GM19239 (cell line): ENCODE data around the gene CNDP2.
"Not testable (repeated sequence)": the region's sequence is repeated elsewhere in the genome, so short reads cannot be mapped to it uniquely, and the experiment has no call there.

Experiments
- DNase-seq: peaks from one replicate; pipeline ENCODE4 v3.0.0; 2011; ENCODE audit warnings: low spot score; ENCODE audit not compliant: insufficient read length
- FAIRE-seq: peaks from 2 replicates; lab custom pipeline; 2011; peaks lifted over from hg19 to GRCh38; lab: Jason Lieb, UNC

Gene CNDP2

DNA sequence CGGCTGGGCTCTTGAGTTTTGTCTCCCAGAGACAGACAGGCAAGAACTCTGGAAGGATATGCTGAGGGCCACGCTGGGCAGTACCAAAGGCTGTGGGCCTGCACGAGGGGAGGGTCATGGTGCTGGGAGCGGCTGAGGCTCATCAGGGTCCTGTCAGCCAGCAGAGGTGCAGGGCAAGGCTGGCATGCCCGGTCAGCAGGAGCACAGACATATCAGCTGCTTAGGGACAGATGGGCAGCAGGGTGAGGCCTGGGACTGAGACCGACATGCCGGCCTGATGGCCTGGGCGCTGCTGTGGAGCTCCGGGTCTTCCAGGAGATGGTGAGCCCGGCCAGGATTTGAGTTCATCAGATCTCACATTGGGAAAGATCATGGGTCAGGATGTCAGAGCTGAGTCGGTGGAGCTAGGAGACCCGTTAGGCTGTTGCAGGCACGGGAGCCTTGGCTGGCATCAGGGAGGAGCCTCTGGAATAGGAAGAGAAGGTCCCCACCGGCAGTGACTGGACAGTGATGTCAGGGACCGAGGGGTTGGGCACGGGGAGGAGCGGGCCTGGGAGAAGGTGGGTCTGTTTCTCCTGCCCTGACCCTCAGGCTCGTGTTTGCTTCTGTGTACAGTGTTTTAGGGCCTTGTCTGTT, 18.8 kb downstream of the CNDP2 start:
- FAIRE-seq (no peak), DNase-seq (no peak)

DNA sequence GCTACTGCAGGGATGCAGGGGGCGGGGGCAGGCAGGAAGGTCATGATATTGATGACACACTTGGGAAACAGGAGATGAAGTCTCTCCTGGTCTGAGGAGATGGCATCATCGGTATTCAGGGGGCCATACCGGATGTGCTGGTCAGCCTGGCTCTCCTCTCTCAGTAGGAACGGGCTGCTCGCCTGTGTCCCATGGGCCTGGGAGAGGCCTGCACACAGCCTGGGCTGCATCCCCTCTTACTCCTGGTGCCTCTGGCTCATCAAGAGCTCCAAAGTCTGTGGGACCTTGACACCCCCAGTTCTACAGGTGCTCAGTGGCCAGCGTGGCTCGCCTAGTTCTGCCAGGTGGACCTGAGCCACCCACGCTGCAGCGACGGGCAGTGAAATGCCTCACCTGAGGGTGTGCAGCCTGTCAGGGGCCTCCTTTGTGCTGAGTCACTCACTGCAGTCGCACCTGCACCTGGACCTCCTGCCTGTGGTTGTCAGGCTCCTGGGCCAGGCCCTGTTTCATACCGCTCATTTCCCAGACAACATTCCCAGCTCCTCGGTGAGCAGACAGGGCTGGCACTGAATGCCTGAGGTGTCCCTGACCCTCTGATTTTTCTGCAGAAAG, 19.6 kb downstream of the CNDP2 start:
- FAIRE-seq: no peak
- no peak for DNase-seq

DNA sequence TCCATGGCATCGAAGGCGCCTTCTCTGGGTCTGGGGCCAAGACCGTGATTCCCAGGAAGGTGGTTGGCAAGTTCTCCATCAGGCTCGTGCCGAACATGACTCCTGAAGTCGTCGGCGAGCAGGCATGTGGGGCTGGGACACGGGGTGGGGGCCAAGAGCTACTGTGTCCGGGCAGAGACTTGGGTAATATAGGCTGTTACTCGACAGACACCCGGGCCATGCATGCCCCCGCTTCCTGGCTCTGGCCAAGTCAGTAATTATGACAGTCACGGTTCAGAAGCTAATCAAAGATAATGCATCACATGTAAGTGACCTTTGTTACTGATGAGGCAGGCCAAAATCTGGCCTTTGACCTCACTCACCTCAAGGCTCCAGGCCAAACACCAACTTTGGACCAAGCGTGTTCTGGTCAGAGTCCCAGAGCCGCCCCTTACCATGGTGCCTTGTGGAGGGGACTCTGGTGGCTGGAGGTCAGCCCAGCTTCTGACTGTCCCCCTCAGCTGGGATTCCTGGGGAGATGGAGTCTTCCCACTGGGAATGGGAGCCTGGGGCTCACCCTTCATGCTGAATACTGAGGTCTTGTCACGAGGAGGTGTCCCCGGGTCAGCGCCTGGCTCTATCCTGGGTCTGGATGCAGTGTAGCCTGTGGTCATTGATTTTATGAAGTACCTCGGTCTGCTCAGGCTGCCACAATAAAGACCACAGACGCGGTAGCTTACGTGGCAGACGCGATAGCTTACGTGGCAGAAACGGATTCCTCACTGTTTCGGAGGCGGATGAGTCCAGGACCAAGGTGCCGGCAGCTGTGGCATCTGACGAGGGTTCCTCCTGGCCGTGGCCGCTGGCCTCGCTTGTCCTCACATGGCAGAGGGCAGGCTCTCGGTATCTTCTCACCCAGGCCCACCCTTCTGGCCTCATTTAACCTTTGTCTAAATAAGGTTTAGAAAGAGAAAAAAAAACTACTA, 20.4 kb downstream of the CNDP2 start:
- DNase-seq: no peak

DNA sequence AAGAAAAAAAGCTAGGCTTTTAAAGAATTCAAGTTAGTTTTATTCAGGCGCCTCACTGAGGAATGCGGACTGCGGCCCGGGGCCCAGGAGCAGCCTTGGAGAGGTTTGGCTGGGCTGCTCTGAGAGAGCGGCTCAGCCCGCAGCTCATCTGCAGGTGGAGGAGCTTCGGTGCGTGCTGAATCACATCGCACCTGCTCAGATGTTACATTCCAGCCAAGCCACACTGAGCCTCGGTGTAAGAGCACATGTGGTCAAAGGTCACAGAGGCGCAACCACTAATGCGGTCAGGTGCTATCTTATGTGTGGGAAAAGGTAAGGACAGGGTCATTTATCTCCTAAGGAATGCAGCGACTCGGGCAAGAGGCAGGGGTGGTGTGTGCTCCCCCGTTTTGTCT, 21.1 kb downstream of the CNDP2 start:
- FAIRE-seq (no peak), DNase-seq (no peak)

More for the DNA sequence above, 20.4 kb downstream of the CNDP2 start:
- no peak for FAIRE-seq

DNA sequence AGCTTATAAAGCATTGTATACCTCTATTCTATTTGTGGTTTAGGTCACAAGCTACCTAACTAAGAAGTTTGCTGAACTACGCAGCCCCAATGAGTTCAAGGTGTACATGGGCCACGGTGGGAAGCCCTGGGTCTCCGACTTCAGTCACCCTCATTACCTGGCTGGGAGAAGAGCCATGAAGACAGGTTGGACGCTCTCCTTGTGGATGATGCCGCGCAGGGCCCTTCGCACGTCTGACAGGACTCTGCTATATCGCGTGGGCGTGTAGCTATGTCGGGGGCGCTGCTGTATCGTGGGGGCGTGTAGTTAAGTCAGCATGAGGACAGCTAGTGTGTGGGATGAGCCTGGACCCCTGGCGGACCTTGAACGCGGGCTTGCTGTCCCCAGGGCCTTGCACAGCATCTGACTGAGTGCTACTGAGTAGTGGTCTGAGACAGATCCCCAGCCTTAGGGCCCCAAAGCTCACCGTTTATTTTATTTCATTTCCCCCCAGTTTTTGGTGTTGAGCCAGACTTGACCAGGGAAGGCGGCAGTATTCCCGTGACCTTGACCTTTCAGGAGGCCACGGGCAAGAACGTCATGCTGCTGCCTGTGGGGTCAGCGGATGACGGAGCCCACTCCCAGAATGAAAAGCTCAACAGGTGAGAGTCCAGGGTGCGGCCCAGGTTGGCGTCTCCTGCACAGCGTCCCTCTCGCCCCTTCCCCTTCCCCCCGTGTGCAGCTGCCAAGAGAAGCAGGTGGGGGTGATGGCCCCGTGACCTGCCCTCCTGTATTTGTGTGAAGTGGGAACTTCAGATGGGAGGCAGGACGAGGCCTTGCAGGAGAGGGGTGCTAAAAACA, 22.5 kb downstream of the CNDP2 start:
- no peak for FAIRE-seq
- no peak for DNase-seq

DNA sequence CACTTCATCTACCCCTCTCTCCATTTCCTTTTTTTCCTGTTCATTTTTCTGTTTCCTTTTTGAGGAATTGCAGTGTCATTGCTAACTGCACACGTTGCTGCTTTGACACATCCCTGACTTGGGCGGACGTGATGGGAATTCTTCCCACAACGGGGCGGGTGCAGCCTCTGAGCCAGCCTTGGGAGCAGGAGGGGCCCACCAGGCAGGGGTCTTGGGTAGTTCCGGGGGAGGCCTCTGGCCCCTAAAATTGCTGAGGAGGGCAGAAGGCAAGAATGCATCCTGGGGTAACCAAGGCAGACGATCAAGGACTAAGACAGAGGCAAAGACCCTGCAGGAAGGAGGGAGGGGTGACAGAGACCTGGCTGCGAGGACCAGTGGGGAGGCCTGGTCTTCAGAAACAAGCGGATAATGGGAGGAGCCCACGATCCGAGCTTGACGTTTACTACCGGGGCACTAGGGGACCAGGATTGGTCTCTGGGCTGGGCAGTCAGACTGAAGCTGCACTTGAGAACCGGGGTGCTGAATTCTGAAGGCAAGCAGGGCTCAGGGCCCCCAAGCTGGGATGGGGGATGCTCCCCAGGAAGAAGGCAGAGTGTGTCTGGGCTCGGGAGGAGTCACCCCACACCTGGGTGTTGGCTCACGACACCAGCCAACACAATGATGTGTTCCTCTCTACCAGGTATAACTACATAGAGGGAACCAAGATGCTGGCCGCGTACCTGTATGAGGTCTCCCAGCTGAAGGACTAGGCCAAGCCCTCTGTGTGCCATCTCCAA, 23.3 kb downstream of the CNDP2 start:
- no peak for FAIRE-seq
- DNase-seq: no peak

DNA sequence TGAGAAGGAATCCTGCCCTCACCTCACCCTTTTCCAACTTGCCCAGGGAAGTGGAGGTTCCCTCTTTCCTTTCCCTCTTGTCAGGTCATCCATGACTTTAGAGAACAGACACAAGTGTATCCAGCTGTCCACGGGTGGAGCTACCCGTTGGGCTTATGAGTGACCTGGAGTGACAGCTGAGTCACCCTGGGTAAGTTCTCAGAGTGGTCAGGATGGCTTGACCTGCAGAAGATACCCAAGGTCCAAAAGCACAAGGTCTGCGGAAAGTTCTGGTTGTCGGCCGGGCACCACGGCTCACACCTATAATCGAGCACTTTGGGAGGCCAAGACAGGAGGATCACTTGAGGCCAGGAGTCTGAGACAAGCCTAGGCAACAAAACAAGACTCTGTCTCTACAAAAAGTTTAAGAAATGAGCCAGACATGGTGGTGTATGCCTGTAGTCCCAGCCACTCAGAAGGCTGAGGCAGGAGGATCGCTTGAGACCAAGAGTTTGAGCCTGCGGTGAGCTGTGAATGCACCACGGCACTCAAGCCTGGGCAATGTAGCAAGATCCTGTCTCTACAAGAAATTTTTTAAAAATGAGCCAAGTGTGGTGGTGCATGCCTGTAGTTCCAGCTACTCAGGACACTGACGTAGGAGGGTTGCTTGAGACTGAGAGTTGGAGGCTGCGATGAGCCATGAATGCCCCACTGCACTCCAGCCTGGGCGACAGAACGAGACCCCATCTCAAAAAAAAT, 24.1 kb downstream of the CNDP2 start:
- FAIRE-seq: no peak
- no peak for DNase-seq

DNA sequence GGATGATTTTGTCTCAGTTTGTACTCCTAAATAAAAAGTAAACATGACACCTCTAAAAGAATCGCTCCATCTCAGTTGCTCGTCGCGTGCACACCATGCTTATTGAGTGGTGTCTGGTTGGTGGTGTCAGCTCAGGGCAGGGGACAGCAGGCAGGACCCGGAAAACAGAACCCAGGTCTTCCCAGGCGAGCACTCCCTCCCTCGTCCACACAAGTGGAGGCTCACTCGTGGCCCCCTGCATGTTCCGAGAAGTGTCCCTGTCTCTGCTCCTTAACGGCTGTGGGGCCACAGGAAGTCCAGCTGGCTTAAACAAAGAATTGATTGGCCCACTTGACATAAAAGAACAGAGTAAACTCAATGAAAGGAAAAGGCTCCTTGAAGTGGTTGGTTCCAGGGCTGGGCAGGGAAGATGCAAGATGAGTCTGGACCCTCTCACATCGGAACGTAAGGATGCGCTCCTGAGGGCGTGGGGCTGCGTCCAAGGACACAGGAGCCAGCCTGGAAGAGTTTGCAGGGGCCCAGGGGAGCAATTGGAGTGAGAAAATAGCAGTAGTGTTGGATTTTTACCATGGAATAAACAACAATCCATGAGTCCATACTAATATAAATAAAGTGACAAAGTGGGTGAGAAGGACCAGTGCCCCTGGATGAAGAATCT, 25.0 kb downstream of the CNDP2 start:
- DNase-seq: no peak
- no peak for FAIRE-seq

DNA sequence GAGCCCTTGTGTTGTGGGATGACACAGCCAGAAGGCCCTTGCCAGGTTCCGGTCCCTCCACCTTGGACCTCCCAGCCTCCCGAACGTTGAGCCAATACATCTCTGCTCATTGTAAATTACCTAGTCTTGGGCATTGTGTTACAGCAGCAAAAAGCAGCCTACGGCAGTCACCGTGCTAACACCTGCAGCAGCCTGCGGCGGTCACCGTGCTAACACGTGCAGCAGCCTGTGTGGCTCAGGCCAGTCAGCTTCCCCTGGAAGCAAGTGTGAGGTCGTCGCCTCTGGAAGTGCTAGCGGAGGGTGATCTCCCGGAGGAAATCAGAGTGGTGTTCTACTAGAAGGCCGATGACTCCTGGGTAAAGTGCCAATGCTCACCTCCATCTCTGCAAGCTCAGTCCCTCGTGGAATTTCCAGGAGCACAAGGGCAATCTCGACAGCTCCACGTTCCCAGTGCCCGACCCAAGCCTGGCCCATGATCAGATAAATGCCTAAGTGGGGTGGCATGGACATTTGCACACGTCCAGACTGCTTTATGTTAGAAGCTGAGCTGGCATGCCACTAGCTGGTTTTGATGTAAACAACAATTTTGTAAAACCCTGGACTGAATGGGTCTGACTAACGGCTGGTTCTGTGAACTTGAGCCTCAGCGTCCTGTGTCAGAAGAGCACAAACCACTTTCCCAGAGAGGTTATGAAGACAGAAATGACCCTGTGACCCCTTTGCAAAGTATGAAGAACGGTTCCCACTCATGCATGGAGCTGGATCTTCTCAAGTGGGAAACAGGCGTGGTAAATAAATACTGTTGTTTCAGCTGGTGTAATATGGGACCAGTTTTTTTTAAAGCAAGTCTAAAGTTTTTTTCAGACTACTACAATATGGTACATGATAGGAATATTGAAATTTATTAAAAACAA, 26.7 kb downstream of the CNDP2 start:
- DNase-seq (no peak), FAIRE-seq (no peak)

DNA sequence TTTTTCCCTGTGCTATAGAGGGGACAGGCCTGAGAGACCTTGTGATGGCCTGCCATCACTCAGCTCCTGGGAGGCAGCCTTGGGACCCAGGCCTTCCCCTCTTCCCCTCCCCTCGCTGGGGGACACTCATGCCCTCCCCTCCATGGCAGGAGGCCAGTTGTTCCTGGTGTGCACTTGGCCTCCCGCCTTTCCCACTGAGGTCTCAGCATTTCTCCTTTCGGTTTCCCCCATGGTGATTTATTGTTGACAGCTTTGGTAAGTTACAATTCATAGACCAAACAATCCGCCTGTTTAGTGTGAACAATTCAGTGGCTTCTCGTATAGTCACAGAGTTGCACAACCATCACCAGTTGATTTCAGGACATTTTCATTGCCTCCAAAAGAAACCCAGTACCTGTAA, 27.9 kb downstream of the CNDP2 start:
- DNase-seq (no peak), FAIRE-seq (no peak)

DNA sequence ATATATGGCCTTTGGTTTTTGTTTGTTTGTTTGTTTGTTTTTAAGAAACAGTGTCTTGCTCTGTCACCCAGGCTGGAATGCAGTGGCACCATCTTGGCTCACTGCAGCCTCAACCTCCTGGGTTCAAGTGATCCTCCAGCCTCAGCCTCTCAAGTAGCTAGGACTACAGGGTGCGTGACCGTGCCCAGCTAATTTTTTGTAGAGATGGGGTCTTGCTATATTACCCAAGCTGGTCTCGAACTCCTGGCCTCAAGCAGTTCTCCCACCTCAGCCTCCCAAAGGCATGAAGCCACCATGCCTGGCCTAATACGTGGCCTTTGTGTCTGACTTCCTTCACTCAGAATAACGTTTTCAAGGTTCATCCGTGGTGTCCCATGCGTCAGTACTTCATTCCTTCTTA, 28.8 kb downstream of the CNDP2 start:
- not testable (repeated sequence) for FAIRE-seq, DNase-seq

DNA sequence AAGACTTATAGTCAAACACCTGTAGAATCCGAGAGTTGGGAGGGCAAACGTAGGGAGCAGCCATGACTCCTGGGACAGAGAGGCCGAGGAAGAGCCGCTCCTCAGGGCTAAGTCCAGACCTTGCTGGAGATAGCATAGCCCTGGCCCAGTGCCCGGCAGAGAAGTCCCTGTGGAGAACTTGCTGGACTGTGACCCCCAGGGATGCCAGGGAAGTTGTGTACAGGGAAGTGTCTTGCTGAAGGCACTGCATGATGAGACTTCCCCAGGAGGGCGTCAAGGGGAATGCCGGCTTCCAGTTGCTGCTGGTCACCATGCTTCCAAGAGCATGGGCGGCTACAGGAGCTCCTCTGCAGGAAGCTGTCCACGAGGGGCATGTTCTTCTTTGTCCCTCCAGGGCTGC, 29.6 kb downstream of the CNDP2 start:
- DNase-seq (no peak), FAIRE-seq (no peak)

DNA sequence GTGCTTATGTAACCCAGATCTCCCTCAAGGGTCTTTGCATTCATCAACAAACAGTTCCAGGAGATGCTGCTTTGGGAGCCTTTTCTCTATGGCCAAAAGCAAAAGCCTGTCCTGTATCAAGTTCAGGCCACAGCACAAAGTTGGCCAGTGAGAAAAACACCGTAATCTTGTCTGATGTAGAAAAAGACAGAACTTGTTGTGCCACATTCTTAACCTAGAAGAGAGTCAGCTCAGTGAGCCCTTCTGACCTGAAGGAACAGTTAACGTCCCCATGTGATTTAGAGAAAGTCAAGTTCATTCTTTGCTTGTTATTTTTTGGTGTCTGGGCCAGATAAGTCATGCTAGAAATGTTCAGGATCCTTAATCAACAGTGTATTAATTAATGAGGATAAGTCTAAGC, 30.3 kb downstream of the CNDP2 start:
- DNase-seq: no peak
- FAIRE-seq: no peak

DNA sequence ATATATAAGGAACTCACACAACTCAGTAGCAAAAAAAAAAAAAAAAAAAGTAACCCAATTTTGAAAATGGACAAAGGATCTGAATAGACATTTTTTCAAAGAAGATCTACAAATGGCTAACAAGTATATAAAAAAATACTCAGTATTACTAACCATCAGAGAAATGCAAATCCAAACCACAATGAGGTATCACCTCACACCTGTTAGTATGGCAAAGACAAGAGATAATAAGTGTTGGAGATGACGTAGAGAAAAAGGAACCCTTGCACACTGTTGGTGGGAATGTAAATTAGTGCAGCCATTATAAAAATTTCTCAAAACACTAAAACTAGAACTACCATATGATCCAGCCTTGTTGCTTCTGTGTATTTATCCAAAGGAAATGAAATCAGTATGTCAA, 32.3 kb downstream of the CNDP2 start:
- DNase-seq: no peak

DNA sequence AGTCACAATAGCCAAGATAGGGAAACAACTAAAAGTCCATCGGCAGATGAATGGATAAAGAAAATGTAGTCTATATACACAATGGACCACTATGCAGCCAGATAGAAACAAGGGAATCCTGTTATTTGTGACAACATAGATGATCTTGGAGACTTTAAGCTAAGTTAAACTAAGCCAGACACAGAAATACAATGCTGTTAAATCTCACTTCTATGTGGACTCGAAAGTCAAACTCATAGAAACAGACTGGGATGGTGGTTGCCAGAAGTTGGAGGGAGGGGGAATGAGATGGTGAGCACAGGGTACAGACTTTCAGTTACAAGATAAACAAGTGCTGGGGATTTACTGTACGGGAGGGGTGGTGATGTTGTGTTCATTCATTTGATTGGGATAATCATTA, 32.8 kb downstream of the CNDP2 start:
- DNase-seq (no peak), FAIRE-seq (no peak)

More for the DNA sequence above, 32.3 kb downstream of the CNDP2 start:
- no peak for FAIRE-seq

DNA sequence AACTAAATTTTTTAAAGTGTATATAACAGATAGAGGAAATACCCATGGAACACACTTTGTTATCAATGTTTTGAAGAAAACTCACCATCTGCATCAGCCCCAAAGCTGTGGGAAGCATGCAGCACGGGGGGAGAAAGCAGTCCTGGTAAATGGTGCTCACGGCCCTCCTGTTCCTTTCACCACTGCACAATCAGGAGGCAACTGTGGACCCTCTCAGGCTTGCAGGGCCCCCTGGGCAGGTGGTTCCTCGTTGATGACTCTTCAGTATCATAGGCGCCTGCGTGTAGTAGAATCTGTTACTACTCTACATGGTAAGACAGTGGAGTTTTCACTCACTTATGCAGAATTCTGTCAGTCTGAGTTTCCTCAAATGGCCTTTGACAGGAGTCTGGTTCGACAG, 33.2 kb downstream of the CNDP2 start:
- DNase-seq (no peak), FAIRE-seq (no peak)

DNA sequence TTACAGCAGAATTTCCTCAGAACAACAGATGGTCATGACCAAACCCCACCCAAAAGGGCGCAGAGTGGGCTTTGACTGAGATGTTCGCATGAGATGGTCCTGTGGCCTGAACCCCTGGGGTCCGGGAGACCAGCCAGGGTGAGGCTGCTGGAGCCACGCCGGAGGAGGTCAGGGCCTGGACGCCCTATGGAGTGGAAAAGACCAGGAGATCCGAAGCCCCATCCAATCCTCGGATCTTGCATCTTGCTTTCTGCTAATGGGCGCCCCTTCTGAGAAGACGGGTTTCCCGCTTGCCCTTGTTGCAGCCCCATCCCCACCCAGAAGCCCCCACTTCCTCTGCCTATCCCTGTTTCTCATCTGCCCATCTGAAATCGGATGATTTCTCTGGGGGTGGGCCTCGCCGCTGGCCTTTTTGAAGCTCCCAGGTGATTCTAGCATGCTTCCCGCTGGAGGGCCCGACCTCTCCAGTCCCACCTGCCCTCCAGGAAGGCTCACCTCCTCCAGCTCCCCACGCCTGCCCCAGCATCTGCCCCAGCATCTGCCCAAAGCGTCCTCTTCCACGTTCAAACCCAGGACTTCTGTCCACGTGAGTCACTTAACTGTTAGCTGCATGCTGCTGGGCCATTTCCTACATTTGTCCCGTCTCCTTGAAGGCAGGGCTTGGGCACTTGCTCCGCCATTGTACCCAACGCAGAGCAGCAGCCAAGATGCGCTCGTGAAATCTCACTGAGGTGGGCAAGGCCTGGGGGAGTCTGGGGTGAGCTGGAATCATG, 33.8 kb downstream of the CNDP2 start:
- DNase-seq (no peak), FAIRE-seq (no peak)
